Measurements from ENCODE around the gene RAI14.

The RAI14 gene

GRCh38 chr5:34672196-34672595 lies 16.1 kb downstream of the RAI14 start:
- WGBS (ENCODE audit: extremely low coverage, insufficient coverage, insufficient read length) = no CpG with 5 or more reads among the region's 1 CpG
- H3K18ac ChIP-seq (ENCODE audit: low read length) = no peak overlapping the region

DNA sequence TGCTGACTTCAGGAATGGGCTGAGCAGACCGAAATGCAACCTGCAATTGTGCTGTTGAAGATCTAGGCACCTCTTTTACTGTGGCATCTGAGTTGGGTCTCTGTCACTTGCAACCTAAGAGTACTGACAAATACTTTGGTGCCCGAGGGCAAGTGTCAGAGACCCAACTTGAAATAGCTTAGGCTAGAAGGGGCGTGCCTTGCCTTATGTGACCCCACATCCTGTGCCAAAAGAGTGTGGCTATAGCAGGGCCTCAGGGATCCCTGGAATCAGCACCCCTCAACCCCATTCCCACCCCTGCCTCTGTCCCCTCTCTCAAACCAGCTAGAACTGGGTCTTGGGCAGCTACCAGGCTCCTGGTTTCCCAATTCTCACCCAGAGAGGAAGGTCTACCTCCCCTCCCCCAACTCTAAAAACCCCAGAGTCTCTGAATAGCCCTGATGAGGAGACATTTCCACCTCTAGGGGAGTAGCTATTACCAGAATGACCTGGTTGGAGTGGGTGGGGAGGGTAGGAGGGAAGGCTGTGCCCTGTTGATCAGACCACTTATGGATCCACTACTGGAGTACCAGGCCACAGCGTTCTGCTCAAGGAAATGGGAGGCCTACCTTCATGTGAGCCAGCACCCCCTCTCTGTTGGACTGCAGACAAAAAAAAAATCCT lies 17.5 kb downstream of the RAI14 start:
- peaks cover 7 to 12% of the 10 kb centered on the region in 2 experiments for H3K4me1 ChIP-seq (ENCODE audit: control insufficient read depth in 1 of 2, insufficient read depth in 2 of 2, low read length in 2 of 2)
- H3K4ac ChIP-seq (ENCODE audit: low read depth, low read length) = peak overlapping the region; percentile 84
- no peak overlapping the region for H3K9ac ChIP-seq (ENCODE audit: low read length)
- no CpG with 5 or more reads among the region's 4 CpGs for WGBS (ENCODE audit: extremely low coverage, insufficient coverage, insufficient read length)
- no peaks in the 10 kb centered on the region for H3K79me1 ChIP-seq (ENCODE audit: low read length)
- H3K27ac ChIP-seq (ENCODE audit: low read depth, low read length) = no peak overlapping the region
- no peak overlapping the region for H3K4me2 ChIP-seq (ENCODE audit: low read length)
- H2BK12ac ChIP-seq (ENCODE audit: low read length) = peak overlapping the region; percentile 20
- no peak overlapping the region for H4K8ac ChIP-seq (ENCODE audit: low read depth, low read length)
- H3K23ac ChIP-seq (ENCODE audit: low read length) = no peak overlapping the region
- no peak overlapping the region for H4K91ac ChIP-seq (ENCODE audit: low read depth, low read length)
- no peak overlapping the region for H2AFZ ChIP-seq (ENCODE audit: insufficient read depth, low read length, poor library complexity)
- no peak for DNase-seq
- H2AK5ac ChIP-seq (ENCODE audit: low read length) = no peak overlapping the region
- H3K14ac ChIP-seq (ENCODE audit: low read length) = no peak overlapping the region
- peak overlapping the region; percentile 4 for H2BK5ac ChIP-seq (ENCODE audit: low read depth, low read length, poor library complexity)
- peak overlapping the region; percentile 77 for H3K18ac ChIP-seq (ENCODE audit: low read length)
- no peak overlapping the region for H3K4me3 ChIP-seq (ENCODE audit: low read depth, low read length)
- H2BK120ac ChIP-seq (ENCODE audit: insufficient read depth, low read length, poor library complexity) = no peak overlapping the region
- no peaks in the 10 kb centered on the region for H3K9me3 ChIP-seq (ENCODE audit: insufficient read depth, low read depth, low read length)
- peaks cover 7 to 9% of the 10 kb centered on the region in 2 experiments for H3K36me3 ChIP-seq (ENCODE audit: control insufficient read depth in 1 of 2, insufficient read depth in 2 of 2, low read length in 2 of 2)
- no peak overlapping the region for H4K12ac ChIP-seq (ENCODE audit: low read depth, low read length)
- no peaks in the 10 kb centered on the region for H3K27me3 ChIP-seq (ENCODE audit: insufficient read depth, low read length)
- peaks cover 22% of the 10 kb centered on the region for H3K79me2 ChIP-seq (ENCODE audit: control insufficient read depth, insufficient read depth, low read length, poor library complexity)

More at GRCh38 chr5:34672196-34672595, 16.1 kb downstream of the RAI14 start:
- Histone ChIP-seq H2AFZ (ENCODE audit: insufficient read depth, low read length, poor library complexity) (no peak overlapping the region), H3K4ac (ENCODE audit: low read depth, low read length) (peak overlapping the region; percentile 48), H3K27ac (ENCODE audit: low read depth, low read length) (no peak overlapping the region), H3K36me3 (ENCODE audit: control insufficient read depth in 1 of 2, insufficient read depth in 2 of 2, low read length in 2 of 2) (peaks cover 9 to 12% of the 10 kb centered on the region in 2 experiments), H3K14ac (ENCODE audit: low read length) (no peak overlapping the region), H3K27me3 (ENCODE audit: insufficient read depth, low read length) (no peaks in the 10 kb centered on the region), H4K12ac (ENCODE audit: low read depth, low read length) (no peak overlapping the region), H3K23ac (ENCODE audit: low read length) (no peak overlapping the region), H3K9ac (ENCODE audit: low read length) (no peak overlapping the region), H2AK5ac (ENCODE audit: low read length) (no peak overlapping the region), H4K8ac (ENCODE audit: low read depth, low read length) (no peak overlapping the region), H3K4me2 (ENCODE audit: low read length) (no peak overlapping the region), H3K9me3 (ENCODE audit: insufficient read depth, low read depth, low read length) (no peaks in the 10 kb centered on the region), H3K4me1 (ENCODE audit: control insufficient read depth in 1 of 2, insufficient read depth in 2 of 2, low read length in 2 of 2) (peaks cover 7 to 13% of the 10 kb centered on the region in 2 experiments), H3K79me2 (ENCODE audit: control insufficient read depth, insufficient read depth, low read length, poor library complexity) (peaks cover 17% of the 10 kb centered on the region), H2BK120ac (ENCODE audit: insufficient read depth, low read length, poor library complexity) (no peak overlapping the region), H4K91ac (ENCODE audit: low read depth, low read length) (no peak overlapping the region), H3K79me1 (ENCODE audit: low read length) (no peaks in the 10 kb centered on the region), H2BK5ac (ENCODE audit: low read depth, low read length, poor library complexity) (no peak overlapping the region), H2BK12ac (ENCODE audit: low read length) (no peak overlapping the region), H3K4me3 (ENCODE audit: low read depth, low read length) (no peak overlapping the region)
- DNase-seq = no peak

GRCh38 chr5:34674187-34674586 lies 18.1 kb downstream of the RAI14 start:
- H3K18ac ChIP-seq (ENCODE audit: low read length) = no peak overlapping the region
- DNase-seq = peak; percentile 41 to 72
- H4K12ac ChIP-seq (ENCODE audit: low read depth, low read length) = no peak overlapping the region
- no peak overlapping the region for H4K91ac ChIP-seq (ENCODE audit: low read depth, low read length)
- H3K79me2 ChIP-seq (ENCODE audit: control insufficient read depth, insufficient read depth, low read length, poor library complexity) = peaks cover 23% of the 10 kb centered on the region
- no peak overlapping the region for H2BK12ac ChIP-seq (ENCODE audit: low read length)
- no peak overlapping the region for H3K9ac ChIP-seq (ENCODE audit: low read length)
- no peak overlapping the region for H2AK5ac ChIP-seq (ENCODE audit: low read length)
- no CpG with 5 or more reads among the region's 3 CpGs for WGBS (ENCODE audit: extremely low coverage, insufficient coverage, insufficient read length)
- no peak overlapping the region for H2AFZ ChIP-seq (ENCODE audit: insufficient read depth, low read length, poor library complexity)
- H3K14ac ChIP-seq (ENCODE audit: low read length) = no peak overlapping the region
- H3K27ac ChIP-seq (ENCODE audit: low read depth, low read length) = no peak overlapping the region
- no peak overlapping the region for H2BK120ac ChIP-seq (ENCODE audit: insufficient read depth, low read length, poor library complexity)
- H3K4me1 ChIP-seq (ENCODE audit: control insufficient read depth in 1 of 2, insufficient read depth in 2 of 2, low read length in 2 of 2) = peaks cover 8 to 16% of the 10 kb centered on the region in 2 experiments
- no peak overlapping the region for H3K4me2 ChIP-seq (ENCODE audit: low read length)
- peaks cover 7 to 9% of the 10 kb centered on the region in 2 experiments for H3K36me3 ChIP-seq (ENCODE audit: control insufficient read depth in 1 of 2, insufficient read depth in 2 of 2, low read length in 2 of 2)
- no peak overlapping the region for H2BK5ac ChIP-seq (ENCODE audit: low read depth, low read length, poor library complexity)
- H4K8ac ChIP-seq (ENCODE audit: low read depth, low read length) = no peak overlapping the region
- H3K9me3 ChIP-seq (ENCODE audit: insufficient read depth, low read depth, low read length) = no peaks in the 10 kb centered on the region
- H3K23ac ChIP-seq (ENCODE audit: low read length) = no peak overlapping the region
- H3K4ac ChIP-seq (ENCODE audit: low read depth, low read length) = no peak overlapping the region
- H3K27me3 ChIP-seq (ENCODE audit: insufficient read depth, low read length) = no peaks in the 10 kb centered on the region
- H3K79me1 ChIP-seq (ENCODE audit: low read length) = no peaks in the 10 kb centered on the region
- H3K4me3 ChIP-seq (ENCODE audit: low read depth, low read length) = no peak overlapping the region

- H3K9me3 ChIP-seq (ENCODE audit: insufficient read depth, low read depth, low read length) = no peaks in the 10 kb centered on the region
- H3K27ac ChIP-seq (ENCODE audit: low read depth, low read length) = no peak overlapping the region
- H4K8ac ChIP-seq (ENCODE audit: low read depth, low read length) = no peak overlapping the region
- DNase-seq = no peak
- peaks cover 12 to 18% of the 10 kb centered on the region in 2 experiments for H3K4me1 ChIP-seq (ENCODE audit: control insufficient read depth in 1 of 2, insufficient read depth in 2 of 2, low read length in 2 of 2)
- H2BK12ac ChIP-seq (ENCODE audit: low read length) = no peak overlapping the region
- no peak overlapping the region for H2BK120ac ChIP-seq (ENCODE audit: insufficient read depth, low read length, poor library complexity)
- H4K12ac ChIP-seq (ENCODE audit: low read depth, low read length) = no peak overlapping the region
- H3K4ac ChIP-seq (ENCODE audit: low read depth, low read length) = peak overlapping the region; percentile 46
- no peak overlapping the region for H3K4me2 ChIP-seq (ENCODE audit: low read length)
- H4K91ac ChIP-seq (ENCODE audit: low read depth, low read length) = no peak overlapping the region
- H3K79me1 ChIP-seq (ENCODE audit: low read length) = no peaks in the 10 kb centered on the region
- H2AK5ac ChIP-seq (ENCODE audit: low read length) = no peak overlapping the region
- H3K79me2 ChIP-seq (ENCODE audit: control insufficient read depth, insufficient read depth, low read length, poor library complexity) = peaks cover 28% of the 10 kb centered on the region
- H3K4me3 ChIP-seq (ENCODE audit: low read depth, low read length) = no peak overlapping the region
- no CpG with 5 or more reads among the region's 3 CpGs for WGBS (ENCODE audit: extremely low coverage, insufficient coverage, insufficient read length)
- H3K23ac ChIP-seq (ENCODE audit: low read length) = no peak overlapping the region
- no peak overlapping the region for H2BK5ac ChIP-seq (ENCODE audit: low read depth, low read length, poor library complexity)
- H3K18ac ChIP-seq (ENCODE audit: low read length) = no peak overlapping the region
- H3K9ac ChIP-seq (ENCODE audit: low read length) = no peak overlapping the region
- no peak overlapping the region for H3K14ac ChIP-seq (ENCODE audit: low read length)
- H2AFZ ChIP-seq (ENCODE audit: insufficient read depth, low read length, poor library complexity) = no peak overlapping the region
- peaks cover 7 to 9% of the 10 kb centered on the region in 2 experiments for H3K36me3 ChIP-seq (ENCODE audit: control insufficient read depth in 1 of 2, insufficient read depth in 2 of 2, low read length in 2 of 2)
- H3K27me3 ChIP-seq (ENCODE audit: insufficient read depth, low read length) = no peaks in the 10 kb centered on the region
These were observed 19.7 kb downstream of the RAI14 start for GRCh38 chr5:34675857-34676256.

All from trophoblast cell (in vitro differentiated cells and primary cell).